Measurements from ENCODE around the gene SYPL2.

- TF ChIP-seq, protein P1, sequence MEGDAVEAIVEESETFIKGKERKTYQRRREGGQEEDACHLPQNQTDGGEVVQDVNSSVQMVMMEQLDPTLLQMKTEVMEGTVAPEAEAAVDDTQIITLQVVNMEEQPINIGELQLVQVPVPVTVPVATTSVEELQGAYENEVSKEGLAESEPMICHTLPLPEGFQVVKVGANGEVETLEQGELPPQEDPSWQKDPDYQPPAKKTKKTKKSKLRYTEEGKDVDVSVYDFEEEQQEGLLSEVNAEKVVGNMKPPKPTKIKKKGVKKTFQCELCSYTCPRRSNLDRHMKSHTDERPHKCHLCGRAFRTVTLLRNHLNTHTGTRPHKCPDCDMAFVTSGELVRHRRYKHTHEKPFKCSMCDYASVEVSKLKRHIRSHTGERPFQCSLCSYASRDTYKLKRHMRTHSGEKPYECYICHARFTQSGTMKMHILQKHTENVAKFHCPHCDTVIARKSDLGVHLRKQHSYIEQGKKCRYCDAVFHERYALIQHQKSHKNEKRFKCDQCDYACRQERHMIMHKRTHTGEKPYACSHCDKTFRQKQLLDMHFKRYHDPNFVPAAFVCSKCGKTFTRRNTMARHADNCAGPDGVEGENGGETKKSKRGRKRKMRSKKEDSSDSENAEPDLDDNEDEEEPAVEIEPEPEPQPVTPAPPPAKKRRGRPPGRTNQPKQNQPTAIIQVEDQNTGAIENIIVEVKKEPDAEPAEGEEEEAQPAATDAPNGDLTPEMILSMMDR (IDR thresholded peaks at IDR 0.05): no peak
- no peak for TF ChIP-seq POLR2A (IDR thresholded peaks at IDR 0.05)
- TF ChIP-seq EP300 (IDR thresholded peaks at IDR 0.05): no peak
Measured at GRCh38 chr1:109487261-109487660, 20.9 kb downstream of the SYPL2 start.

Measured in tibial nerve (tissue), 4 donors.